Kidney (tissue), 14 donors: ENCODE measurements around the gene MUC20. TPM values are rescaled to one million over a fixed set of nuclear protein-coding genes. Genes with fewer than 3 reads are reported as not detected.
"Not testable (repeated sequence)": the region's sequence is repeated elsewhere in the genome, so short reads cannot be mapped to it uniquely, and the experiment has no call there.

Source experiments
- DNase-seq, 5 donors: peaks; one replicate each; pipeline ENCODE4 v3.0.0-alpha.2; 2013 to 2020
- FAIRE-seq: peaks from 2 replicates; lab custom pipeline; 2012; peaks lifted over from hg19 to GRCh38; lab: Jason Lieb, UNC
- H3K27ac ChIP-seq, 2 donors: one replicate each; pipeline ENCODE4 v1.7.0; 2013; ENCODE audit warnings: low read depth in 2 of 2, low read length in 2 of 2, inconsistent platforms in 1 of 2
- H3K27me3 ChIP-seq: one replicate; pipeline ENCODE4 v1.7.1; 2013; ENCODE audit warnings: low read length, inconsistent platforms; ENCODE audit not compliant: control insufficient read depth, insufficient read depth
- H3K36me3 ChIP-seq, 3 donors: one replicate each; pipeline versions ENCODE4 v1.7.0 to v1.7.1; 2013; ENCODE audit warnings: low read length in 3 of 3, control low read depth in 1 of 3, inconsistent platforms in 1 of 3; ENCODE audit not compliant: insufficient read depth in 3 of 3, control insufficient read depth in 2 of 3
- H3K4me1 ChIP-seq, 3 donors: one replicate each; pipeline versions ENCODE4 v1.7.0 to v1.7.1; 2013; ENCODE audit warnings: low read length in 3 of 3, inconsistent platforms in 1 of 3, low read depth in 1 of 3; ENCODE audit not compliant: control insufficient read depth in 2 of 3, insufficient read depth in 2 of 3
- H3K4me3 ChIP-seq, 3 donors: one replicate each; pipeline versions ENCODE4 v1.7.0 to v1.8.1; 2013; ENCODE audit warnings: low read length in 3 of 3, control low read depth in 1 of 3, inconsistent platforms in 1 of 3
- H3K9ac ChIP-seq, 3 donors: one replicate each; pipeline versions ENCODE4 v1.7.0 to v1.7.1; 2013; ENCODE audit warnings: low read length in 3 of 3, control low read depth in 1 of 3, inconsistent platforms in 1 of 3
- H3K9me3 ChIP-seq, 3 donors: one replicate each; pipeline versions ENCODE4 v1.7.0 to v1.7.1; 2013; ENCODE audit warnings: low read length in 3 of 3, control low read depth in 1 of 3, inconsistent platforms in 1 of 3; ENCODE audit not compliant: control insufficient read depth in 2 of 3, insufficient read depth in 1 of 3
- CTCF ChIP-seq: IDR thresholded peaks from 3 replicates; pipeline ENCODE4 v1.5.1; 2012; ENCODE audit warnings: mild to moderate bottlenecking, moderate library complexity, borderline replicate concordance; ENCODE audit not compliant: insufficient read depth; ENCODE audit errors: extremely low read depth
- intact Hi-C: fragments of 100-400 bp; cut with DNase I; formaldehyde crosslinking; loops from one replicate; pipeline ENCODE4 v1.11.1; 2022
- polyA plus RNA-seq: library from polyadenylated mRNA; stranded (reverse); fragments of 350-450 nt; fragmentation: Illumina TruSeq; extraction: RNeasy Lipid Tissue Mini Kit (QIAGEN cat#74804); gene quantifications from one replicate; pipeline ENCODE4 v1.2.3, GENCODE V29; 2014; ENCODE audit warnings: low read depth, low replicate concordance; ENCODE audit not compliant: insufficient read depth
- total RNA-seq: library from RNA; stranded (reverse); fragmentation: NEBNext Ultra II Directional; extraction: Animal tissue kit (Norgen Biotek cat#: 25700); gene quantifications from one replicate; pipeline ENCODE4 v1.2.1, GENCODE V29; 2021
- donor health status: control.
- donor health status: control.
- donor health status: control.
- donor health status: control.
- donor health status: control.
- donor health status: DM: yes; HTN: yes; CAD: no.
- donor health status: Normal renal cell carcinoma (clear cell type).

MUC20 gene
- total and polyA plus RNA-seq, 2 donors from 2014 or later, result 42.6 to 53.3 TPM

- no peak for TF ChIP-seq CTCF
- DNase-seq (no peak), FAIRE-seq (no peak)
- Histone ChIP-seq H3K27ac (no peak overlapping the region), H3K4me3 (no peak overlapping the region), H3K9ac (no peak overlapping the region), H3K4me1 (peaks cover 0 to 2% (median 0%) of the 10 kb centered on the region in 3 donors), H3K9me3 (no peaks in the 10 kb centered on the region), H3K36me3 (peaks cover 0 to 17% (median 7%) of the 10 kb centered on the region in 3 donors), H3K27me3 (no peaks in the 10 kb centered on the region)
- intact Hi-C loops, result no loop called here
Observed at GRCh38 chr3:195717852-195718476, 2.8 kb upstream of the MUC20 start.

GRCh38 chr3:195718477-195718984 lies 2.2 kb upstream of the MUC20 start:
- Histone ChIP-seq H3K4me3 (no peak overlapping the region), H3K9me3 (no peaks in the 10 kb centered on the region), H3K4me1 (peaks cover 0 to 2% (median 0%) of the 10 kb centered on the region in 3 donors), H3K9ac (no peak overlapping the region), H3K27ac (no peak overlapping the region), H3K36me3 (peaks cover 0 to 17% (median 7%) of the 10 kb centered on the region in 3 donors), H3K27me3 (no peaks in the 10 kb centered on the region)
- intact Hi-C loops, result no loop called here
- no peak for DNase-seq
- no peak for FAIRE-seq
- TF ChIP-seq CTCF, result no peak

- H3K27me3 ChIP-seq, intact Hi-C loops: not testable (repeated sequence)
Observed at GRCh38 chr3:195719514-195720254, 1.1 kb upstream of the MUC20 start.

GRCh38 chr3:195722139-195722995 lies 1.6 kb downstream of the MUC20 start:
- H3K36me3 ChIP-seq, FAIRE-seq: not testable (repeated sequence)
- DNase-seq, result peak in 1 of 5 donors; percentile 26

More at GRCh38 chr3:195719514-195720254, 1.1 kb upstream of the MUC20 start:
- not testable (repeated sequence) for H3K4me1 ChIP-seq, H3K9ac ChIP-seq, H3K4me3 ChIP-seq, FAIRE-seq, H3K27ac ChIP-seq, H3K9me3 ChIP-seq
- DNase-seq, result peak in 1 of 5 donors; percentile 56
- peaks cover 0 to 13% (median 1%) of the 10 kb centered on the region in 3 donors for H3K36me3 ChIP-seq

GRCh38 chr3:195722996-195723345 lies 2.2 kb downstream of the MUC20 start:
- H3K27me3 ChIP-seq, FAIRE-seq, H3K9me3 ChIP-seq, intact Hi-C loops, H3K27ac ChIP-seq, H3K4me1 ChIP-seq, H3K36me3 ChIP-seq, H3K9ac ChIP-seq: not testable (repeated sequence)
- H3K4me3 ChIP-seq, result peak overlapping the region in 1 of 3 donors; percentile 48
- peak in 1 of 5 donors; percentile 61 for DNase-seq

More at GRCh38 chr3:195722139-195722995, 1.6 kb downstream of the MUC20 start:
- H3K9me3 ChIP-seq, H3K9ac ChIP-seq, H3K4me1 ChIP-seq, H3K27me3 ChIP-seq, H3K27ac ChIP-seq, intact Hi-C loops: not testable (repeated sequence)
- H3K4me3 ChIP-seq, result peak overlapping the region in 1 of 3 donors; percentile 48

- not testable (repeated sequence) for FAIRE-seq
Observed at GRCh38 chr3:195724363-195724762, 3.6 kb downstream of the MUC20 start.

More at GRCh38 chr3:195724363-195724762, 3.6 kb downstream of the MUC20 start:
- H3K4me3 ChIP-seq, H3K9me3 ChIP-seq, DNase-seq, H3K27me3 ChIP-seq, H3K36me3 ChIP-seq, intact Hi-C loops, H3K27ac ChIP-seq, H3K4me1 ChIP-seq, H3K9ac ChIP-seq: not testable (repeated sequence)
